GOT3 (cell line): ENCODE data around the gene NIT1.

Experiments used
- DNase-seq: peaks from one replicate; lab custom pipeline; 2025; ENCODE audit warnings: mixed read lengths; lab: John Stamatoyannopoulos, UW

NIT1 gene

GRCh38 chr1:161157867-161158266 is 40.0 kb downstream of the NIT1 start:
- no peak for DNase-seq

- DNase-seq, result no peak
These were observed 40.6 kb downstream of the NIT1 start for GRCh38 chr1:161158316-161159010.

DNA sequence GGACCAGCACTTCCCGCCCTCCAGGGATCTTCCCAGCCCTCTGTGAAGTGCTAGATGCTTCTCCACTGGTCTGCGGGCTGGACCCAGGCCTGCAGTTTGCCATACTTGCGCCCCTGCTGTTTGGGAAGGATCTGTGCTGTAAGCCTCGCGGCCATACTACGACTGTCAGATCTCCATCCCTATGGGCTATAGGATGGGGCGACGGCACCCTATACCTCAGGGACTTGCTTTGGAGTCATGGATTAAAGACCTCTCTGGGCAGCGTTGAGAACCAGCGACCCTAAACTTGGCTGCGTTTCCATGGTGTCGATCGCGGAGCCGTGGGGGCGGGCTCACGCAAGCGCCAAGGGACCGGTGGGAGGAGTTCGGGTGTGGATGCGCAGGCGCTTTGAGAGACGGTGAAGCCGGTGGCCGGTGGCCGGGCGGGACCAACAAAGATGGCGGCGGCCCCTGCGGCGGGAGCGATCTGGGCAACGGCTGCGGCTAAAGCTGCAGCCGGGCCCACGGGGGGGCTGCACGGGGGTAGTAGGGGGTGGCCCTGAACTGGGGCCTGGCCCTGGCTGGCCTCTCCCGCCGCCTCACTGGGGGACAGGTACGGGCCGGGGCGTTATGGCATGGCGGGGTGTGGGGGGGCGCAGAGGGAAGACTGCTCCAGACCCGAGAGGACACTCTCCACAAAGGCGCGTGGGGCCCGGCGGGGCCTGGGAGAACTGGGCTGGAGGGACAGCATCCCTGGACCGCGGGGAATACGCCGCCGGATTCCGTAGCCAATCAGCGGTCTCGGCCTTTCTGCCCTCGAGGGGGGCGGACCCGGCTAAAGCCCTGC is 41.4 kb downstream of the NIT1 start, which contains the start of gene USP21:
Gene USP21, plus strand, starts transcription at position 414 of the 826 bp plus-strand sequence. CDS start 1,141 bp downstream, outside the sequence.
- DNase-seq, result peak; percentile 80

DNA sequence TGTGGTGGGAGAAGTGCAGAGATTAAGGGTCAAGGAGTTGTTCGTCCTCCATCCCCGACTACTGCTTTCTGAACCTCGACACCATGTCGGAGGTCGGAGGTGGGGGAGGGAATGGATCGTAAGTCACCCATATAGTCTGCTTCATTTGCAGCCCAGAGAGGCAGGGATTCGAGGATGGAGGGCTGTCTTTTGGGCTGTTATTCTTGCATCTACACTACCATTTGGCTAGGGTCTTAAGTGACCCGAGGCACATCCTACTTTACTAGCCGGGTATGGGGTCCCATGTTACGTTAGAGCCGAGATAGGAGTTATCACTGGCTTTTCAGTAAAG is 42.0 kb downstream of the NIT1 start:
- DNase-seq, result no peak

DNA sequence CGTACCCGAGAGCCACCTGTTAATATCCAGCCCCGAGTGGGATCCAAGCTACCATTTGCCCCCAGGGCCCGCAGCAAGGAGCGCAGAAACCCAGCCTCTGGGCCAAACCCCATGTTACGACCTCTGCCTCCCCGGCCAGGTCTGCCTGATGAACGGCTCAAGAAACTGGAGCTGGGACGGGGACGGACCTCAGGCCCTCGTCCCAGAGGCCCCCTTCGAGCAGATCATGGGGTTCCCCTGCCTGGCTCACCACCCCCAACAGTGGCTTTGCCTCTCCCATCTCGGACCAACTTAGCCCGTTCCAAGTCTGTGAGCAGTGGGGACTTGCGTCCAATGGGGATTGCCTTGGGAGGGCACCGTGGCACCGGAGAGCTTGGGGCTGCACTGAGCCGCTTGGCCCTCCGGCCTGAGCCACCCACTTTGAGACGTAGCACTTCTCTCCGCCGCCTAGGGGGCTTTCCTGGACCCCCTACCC is 42.8 kb downstream of the NIT1 start:
- no peak for DNase-seq

DNA sequence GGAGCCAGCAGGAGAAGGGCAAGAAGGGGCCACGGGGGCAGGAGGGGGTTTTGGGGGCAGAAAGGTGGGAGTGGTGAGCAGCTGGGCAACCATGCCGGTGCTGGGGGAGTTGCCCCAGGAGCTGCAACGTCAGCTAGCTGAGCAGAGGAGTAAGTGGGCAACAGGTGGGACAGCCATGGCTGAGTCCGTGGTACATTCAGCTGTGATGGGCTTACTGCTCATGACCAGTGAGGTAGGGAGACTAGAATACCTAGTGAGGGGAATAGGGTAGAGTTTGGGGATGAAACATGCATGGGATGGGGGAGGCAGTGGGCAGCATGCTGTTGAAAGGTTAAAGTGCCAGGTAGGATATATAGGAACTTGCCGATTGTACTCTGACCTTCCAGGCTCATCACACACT is 43.7 kb downstream of the NIT1 start:
- DNase-seq, result no peak

- no peak for DNase-seq
These were observed 44.1 kb downstream of the NIT1 start for GRCh38 chr1:161162052-161162451.

DNA sequence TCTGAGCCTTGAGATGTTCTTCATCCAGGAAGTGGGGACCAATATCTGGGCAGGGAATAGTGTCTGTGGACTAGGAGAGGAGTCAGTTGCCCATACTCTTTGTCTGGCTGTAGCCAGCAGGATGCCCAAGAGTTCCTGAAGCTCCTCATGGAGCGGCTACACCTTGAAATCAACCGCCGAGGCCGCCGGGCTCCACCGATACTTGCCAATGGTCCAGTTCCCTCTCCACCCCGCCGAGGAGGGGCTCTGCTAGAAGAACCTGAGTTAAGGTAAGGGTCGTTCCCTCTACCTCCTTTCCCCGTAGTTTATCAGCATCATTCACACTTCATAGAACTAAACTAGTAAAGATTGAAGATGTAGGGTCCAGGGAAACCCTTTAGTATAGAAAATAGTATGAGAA is 44.9 kb downstream of the NIT1 start:
- DNase-seq, result no peak

GRCh38 chr1:161163793-161164192 is 45.9 kb downstream of the NIT1 start:
- no peak for DNase-seq

DNA sequence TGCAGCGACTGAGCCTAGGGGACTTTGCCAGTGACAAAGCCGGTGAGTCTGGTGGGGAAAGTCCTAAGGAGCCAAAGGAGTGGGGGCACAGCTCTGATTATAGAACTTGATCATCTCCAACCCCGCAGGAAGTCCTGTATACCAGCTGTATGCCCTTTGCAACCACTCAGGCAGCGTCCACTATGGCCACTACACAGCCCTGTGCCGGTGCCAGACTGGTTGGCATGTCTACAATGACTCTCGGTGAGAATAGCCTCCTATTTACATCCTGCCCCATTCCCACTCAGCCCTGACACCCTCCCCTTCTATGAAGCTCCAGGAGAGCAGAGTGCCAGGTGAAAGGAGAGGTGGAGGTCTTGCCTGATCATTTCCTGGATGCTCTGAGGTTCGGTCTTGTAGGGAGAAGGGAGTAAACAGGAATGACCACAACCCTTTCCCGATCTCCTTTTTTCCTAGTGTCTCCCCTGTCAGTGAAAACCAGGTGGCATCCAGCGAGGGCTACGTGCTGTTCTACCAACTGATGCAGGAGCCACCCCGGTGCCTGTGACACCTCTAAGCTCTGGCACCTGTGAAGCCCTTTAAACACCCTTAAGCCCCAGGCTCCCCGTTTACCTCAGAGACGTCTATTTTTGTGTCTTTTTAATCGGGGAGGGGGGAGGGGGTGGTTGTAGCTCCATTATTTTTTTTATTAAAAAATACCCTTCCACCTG is 47.2 kb downstream of the NIT1 start:
- DNase-seq, result no peak

GRCh38 chr1:161165742-161166668 is 48.1 kb downstream of the NIT1 start, which contains the start of gene PPOX:
TSS of gene PPOX (plus strand) at chr1:161166426. CDS start at chr1:161166848, 422 bp downstream.
- DNase-seq, result peak; percentile 85

DNA sequence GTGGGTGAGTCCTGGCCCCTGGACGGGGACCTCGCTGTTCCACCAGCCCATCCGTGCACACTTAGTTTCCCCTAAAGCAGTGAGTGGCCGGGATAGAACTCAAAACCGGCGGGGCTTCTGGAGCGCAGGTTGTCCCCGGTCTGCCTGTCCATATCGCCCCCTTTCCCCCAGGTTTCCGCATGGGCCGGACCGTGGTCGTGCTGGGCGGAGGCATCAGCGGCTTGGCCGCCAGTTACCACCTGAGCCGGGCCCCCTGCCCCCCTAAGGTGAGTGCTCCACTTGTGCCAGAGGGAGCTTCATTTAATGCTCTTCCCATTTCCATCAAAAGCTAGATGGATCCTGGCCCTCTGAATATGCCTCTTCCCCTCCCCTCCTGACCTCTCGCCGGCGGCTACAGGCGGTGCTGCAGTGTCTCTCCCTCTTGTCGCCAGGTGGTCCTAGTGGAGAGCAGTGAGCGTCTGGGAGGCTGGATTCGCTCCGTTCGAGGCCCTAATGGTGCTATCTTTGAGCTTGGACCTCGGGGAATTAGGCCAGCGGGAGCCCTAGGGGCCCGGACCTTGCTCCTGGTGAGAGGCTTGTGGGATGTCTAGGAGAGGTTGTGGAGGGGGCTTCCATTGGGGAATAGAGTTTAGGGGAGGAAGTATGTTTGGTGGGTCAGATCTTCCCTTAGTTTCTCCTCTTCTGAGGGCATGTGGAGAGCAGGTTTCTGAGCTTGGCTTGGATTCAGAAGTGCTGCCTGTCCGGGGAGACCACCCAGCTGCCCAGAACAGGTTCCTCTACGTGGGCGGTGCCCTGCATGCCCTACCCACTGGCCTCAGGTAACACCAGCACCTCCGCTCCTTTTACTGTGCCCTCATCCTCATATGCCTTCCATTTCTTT is 49.0 kb downstream of the NIT1 start:
- DNase-seq, result no peak

GRCh38 chr1:161168906-161169305 is 51.0 kb downstream of the NIT1 start:
- no peak for DNase-seq
